OCI-LY7 (cell line): ENCODE data around the gene INAVA.

Experiments used
- CTCF ChIP-seq: fragments of 200-600 bp; sonication (generic); conservative IDR thresholded peaks from 2 replicates; pipeline ENCODE4 v1.5.1; 2014; ENCODE audit warnings: mild to moderate bottlenecking, antibody characterized with exemption, low read length, moderate library complexity, mixed read lengths
- EZH2phosphoT487 ChIP-seq: fragments of 200-600 bp; sonication (generic); IDR thresholded peaks from 2 replicates; pipeline ENCODE4 v1.6.1; 2018; ENCODE audit warnings: low read depth, borderline replicate concordance, mild to moderate bottlenecking, mixed run types, antibody characterized with exemption, low read length, moderate library complexity, mixed read lengths

GRCh38 chr1:200959411-200959921 is 64.8 kb downstream of the INAVA start:
- TF ChIP-seq CTCF (no peak), EZH2phosphoT487 (no peak)
